Measurements from ENCODE around the gene NFKBIL1. TPM values are rescaled to one million over a fixed set of nuclear protein-coding genes. Genes with fewer than 3 reads are reported as not detected.
"Not testable (repeated sequence)": the region's sequence is repeated elsewhere in the genome, so short reads cannot be mapped to it uniquely, and the experiment has no call there.

The NFKBIL1 gene
- total RNA-seq: 10 to 100 TPM; 15.4 to 17.6 TPM

GRCh38 chr6:31546958-31547726 lies at the start of gene NFKBIL1:
NFKBIL1 (plus strand) TSS chr6:31547608; CDS start chr6:31547695, 87 bp downstream.
- H3K4me3 Mint-ChIP-seq: peak within 1 kb of the TSS; percentile 88
- peak; percentile 83 for DNase-seq
- H3K9me3 Mint-ChIP-seq: no peaks in the 10 kb centered on the region
- H3K4me1 Mint-ChIP-seq: peaks cover 32% of the 10 kb centered on the region
- H3K27ac Mint-ChIP-seq: peak within 1 kb of the TSS; percentile 71
- peak; percentile 81 for ATAC-seq (ENCODE audit: low read depth)
- POLR2A ChIA-PET: interaction anchor here (0.8 to 3.4 kb wide), 11 partner anchors 23 to 288 kb away, joined by 3 to 24 read pairs (median 7); partner anchors contain the start of genes LST1, LTB, NCR3 and TNF
- H3K36me3 Mint-ChIP-seq: peaks cover 9% of the 10 kb centered on the region
- no peaks in the 10 kb centered on the region for H3K27me3 Mint-ChIP-seq

GRCh38 chr6:31498748-31499147 lies 48.7 kb upstream of the NFKBIL1 start:
- no peak for ATAC-seq (ENCODE audit: low read depth)
- Mint-ChIP-seq H3K4me3 (peak overlapping the region; percentile 97), H3K27me3 (no peaks in the 10 kb centered on the region), H3K9me3 (no peaks in the 10 kb centered on the region), H3K36me3 (peaks cover 30% of the 10 kb centered on the region), H3K27ac (peak overlapping the region; percentile 75), H3K4me1 (peaks cover 51% of the 10 kb centered on the region)
- POLR2A ChIA-PET: interaction anchor here (1.1 to 3.4 kb wide), 3 partner anchors 40 to 329 kb away, joined by 3 to 34 read pairs (median 4); partner anchors contain the start of genes DDX39B and HSPA1B
- DNase-seq: no peak

- Mint-ChIP-seq H3K4me1 (peaks cover 51% of the 10 kb centered on the region), H3K4me3 (peak overlapping the region; percentile 97), H3K36me3 (peaks cover 31% of the 10 kb centered on the region)
- H3K27ac Mint-ChIP-seq; H3K9me3 Mint-ChIP-seq; DNase-seq; ATAC-seq (ENCODE audit: low read depth); H3K27me3 Mint-ChIP-seq: not testable (repeated sequence)
- POLR2A ChIA-PET: interaction anchor here (3.4 kb wide), 1 partner anchor 42 kb away, joined by 34 read pairs; the partner anchor contains the start of gene DDX39B
Observed at GRCh38 chr6:31499648-31500047, 47.8 kb upstream of the NFKBIL1 start.

- H3K4me3 Mint-ChIP-seq: no peak overlapping the region
- H3K27me3 Mint-ChIP-seq: no peaks in the 10 kb centered on the region
- peaks cover 39% of the 10 kb centered on the region for H3K36me3 Mint-ChIP-seq
- no peaks in the 10 kb centered on the region for H3K9me3 Mint-ChIP-seq
- no peak for DNase-seq
- no peak for ATAC-seq (ENCODE audit: low read depth)
- POLR2A ChIA-PET: interaction anchor here (0.7 kb wide), 1 partner anchor 8 kb away, joined by 4 read pairs; no protein-coding TSS in a partner anchor
- peaks cover 43% of the 10 kb centered on the region for H3K4me1 Mint-ChIP-seq
- no peak overlapping the region for H3K27ac Mint-ChIP-seq
Observed at GRCh38 chr6:31502586-31502985, 44.8 kb upstream of the NFKBIL1 start.

- H3K36me3 Mint-ChIP-seq: peaks cover 35% of the 10 kb centered on the region
- POLR2A ChIA-PET: interaction anchor here (1.7 kb wide), 1 partner anchor 14 kb away, joined by 4 read pairs; no protein-coding TSS in a partner anchor
- peak; percentile 33 for ATAC-seq (ENCODE audit: low read depth)
- not testable (repeated sequence) for DNase-seq, H3K4me1 Mint-ChIP-seq, H3K27ac Mint-ChIP-seq, H3K27me3 Mint-ChIP-seq, H3K9me3 Mint-ChIP-seq, H3K4me3 Mint-ChIP-seq
Observed at GRCh38 chr6:31509036-31509435, 38.4 kb upstream of the NFKBIL1 start.

GRCh38 chr6:31510007-31510406 lies 37.4 kb upstream of the NFKBIL1 start:
- ATAC-seq (ENCODE audit: low read depth): no peak
- POLR2A ChIA-PET: interaction anchor here (1.7 kb wide), 1 partner anchor 15 kb away, joined by 4 read pairs; no protein-coding TSS in a partner anchor
- Mint-ChIP-seq H3K36me3 (peaks cover 33% of the 10 kb centered on the region), H3K27me3 (peaks cover 2% of the 10 kb centered on the region), H3K9me3 (no peaks in the 10 kb centered on the region), H3K4me3 (no peak overlapping the region), H3K4me1 (peaks cover 4% of the 10 kb centered on the region), H3K27ac (no peak overlapping the region)
- DNase-seq: no peak

- POLR2A ChIA-PET: no interaction called here
- DNase-seq: no peak
- Mint-ChIP-seq H3K9me3 (no peaks in the 10 kb centered on the region), H3K36me3 (peaks cover 17% of the 10 kb centered on the region), H3K27ac (no peak overlapping the region), H3K4me3 (no peak overlapping the region), H3K4me1 (peaks cover 2% of the 10 kb centered on the region), H3K27me3 (peaks cover 12% of the 10 kb centered on the region)
- no peak for ATAC-seq (ENCODE audit: low read depth)
Observed at GRCh38 chr6:31513456-31514165, 33.8 kb upstream of the NFKBIL1 start.

GRCh38 chr6:31521835-31522234 lies 25.6 kb upstream of the NFKBIL1 start:
- H3K27me3 Mint-ChIP-seq: peaks cover 17% of the 10 kb centered on the region
- H3K27ac Mint-ChIP-seq: no peak overlapping the region
- H3K4me1 Mint-ChIP-seq: no peaks in the 10 kb centered on the region
- POLR2A ChIA-PET: no interaction called here
- ATAC-seq (ENCODE audit: low read depth) (no peak), DNase-seq (no peak)
- no peaks in the 10 kb centered on the region for H3K9me3 Mint-ChIP-seq
- no peaks in the 10 kb centered on the region for H3K36me3 Mint-ChIP-seq
- no peak overlapping the region for H3K4me3 Mint-ChIP-seq

- POLR2A ChIA-PET: interaction anchor here (0.7 kb wide), 2 partner anchors 13 to 101 kb away, joined by 5 to 7 read pairs; no protein-coding TSS in a partner anchor
- no peak for ATAC-seq (ENCODE audit: low read depth)
Observed at GRCh38 chr6:31525553-31525931, 21.9 kb upstream of the NFKBIL1 start.

GRCh38 chr6:31525932-31526591 lies 21.3 kb upstream of the NFKBIL1 start:
- ATAC-seq (ENCODE audit: low read depth) (no peak), DNase-seq (no peak)
- no peak overlapping the region for H3K4me3 Mint-ChIP-seq

More at GRCh38 chr6:31525553-31525931, 21.9 kb upstream of the NFKBIL1 start:
- no peak for DNase-seq
- peaks cover 9% of the 10 kb centered on the region for H3K27me3 Mint-ChIP-seq
- no peaks in the 10 kb centered on the region for H3K9me3 Mint-ChIP-seq
- H3K27ac Mint-ChIP-seq: no peak overlapping the region
- H3K4me3 Mint-ChIP-seq: no peak overlapping the region
- H3K4me1 Mint-ChIP-seq: peaks cover 1% of the 10 kb centered on the region
- H3K36me3 Mint-ChIP-seq: peaks cover 7% of the 10 kb centered on the region

GRCh38 chr6:31528307-31528777 lies 19.1 kb upstream of the NFKBIL1 start:
- POLR2A ChIA-PET: interaction anchor here (0.7 to 3.5 kb wide), 3 partner anchors 8 to 22 kb away, joined by 3 to 27 read pairs (median 4); partner anchors contain the start of gene DDX39B
- peaks cover 10% of the 10 kb centered on the region for H3K4me1 Mint-ChIP-seq
- no peak overlapping the region for H3K4me3 Mint-ChIP-seq
- DNase-seq (no peak), ATAC-seq (ENCODE audit: low read depth) (no peak)
- H3K9me3 Mint-ChIP-seq: no peaks in the 10 kb centered on the region
- H3K36me3 Mint-ChIP-seq: peaks cover 29% of the 10 kb centered on the region
- no peaks in the 10 kb centered on the region for H3K27me3 Mint-ChIP-seq
- no peak overlapping the region for H3K27ac Mint-ChIP-seq

More at GRCh38 chr6:31525932-31526591, 21.3 kb upstream of the NFKBIL1 start:
- Mint-ChIP-seq H3K27me3 (peaks cover 7% of the 10 kb centered on the region), H3K9me3 (no peaks in the 10 kb centered on the region), H3K4me1 (peaks cover 1% of the 10 kb centered on the region), H3K27ac (no peak overlapping the region), H3K36me3 (peaks cover 11% of the 10 kb centered on the region)
- POLR2A ChIA-PET: interaction anchor here (0.5 kb wide), 1 partner anchor 310 kb away, joined by 4 read pairs; no protein-coding TSS in a partner anchor

GRCh38 chr6:31528821-31529328 lies 18.5 kb upstream of the NFKBIL1 start, which contains the start of gene MCCD1:
MCCD1 (plus strand) TSS chr6:31528962; CDS start chr6:31529015, 53 bp downstream.
- POLR2A ChIA-PET: interaction anchor here (0.5 to 3.5 kb wide), 4 partner anchors 8 to 130 kb away, joined by 3 to 27 read pairs (median 4); partner anchors contain the start of gene DDX39B
- no peak within 1 kb of the TSS for H3K4me3 Mint-ChIP-seq
- H3K27me3 Mint-ChIP-seq: no peaks in the 10 kb centered on the region
- H3K36me3 Mint-ChIP-seq: peaks cover 31% of the 10 kb centered on the region
- ATAC-seq (ENCODE audit: low read depth) (peak; percentile 27), DNase-seq (no peak)
- peaks cover 11% of the 10 kb centered on the region for H3K4me1 Mint-ChIP-seq
- no peak within 1 kb of the TSS for H3K27ac Mint-ChIP-seq
- no peaks in the 10 kb centered on the region for H3K9me3 Mint-ChIP-seq
